GM21528 (cell line): ENCODE data around the gene SSU72.
A peak's percentile ranks its signal among the peaks of the same experiment; 100 is the strongest.
"Not testable (repeated sequence)": the region's sequence is repeated elsewhere in the genome, so short reads cannot be mapped to it uniquely, and the experiment has no call there.

ENCODE experiments used
- ATAC-seq: cut with Tn5 transposase; IDR thresholded peaks from one replicate; pipeline ENCODE4 v1.9.1; 2021; ENCODE audit warnings: mild to moderate bottlenecking, moderate library complexity; ENCODE audit not compliant: unreplicated experiment, low FRiP score

Gene SSU72

GRCh38 chr1:1511533-1512285 is 63.0 kb downstream of the SSU72 start, which contains the start of gene ATAD3A:
TSS of gene ATAD3A (plus strand) at chr1:1512162. CDS start at chr1:1512269, 107 bp downstream.
- peak; percentile 69 for ATAC-seq

GRCh38 chr1:1510912-1511532 is 63.6 kb downstream of the SSU72 start:
- no peak for ATAC-seq

GRCh38 chr1:1509465-1509850 is 65.2 kb downstream of the SSU72 start:
- not testable (repeated sequence) for ATAC-seq

DNA sequence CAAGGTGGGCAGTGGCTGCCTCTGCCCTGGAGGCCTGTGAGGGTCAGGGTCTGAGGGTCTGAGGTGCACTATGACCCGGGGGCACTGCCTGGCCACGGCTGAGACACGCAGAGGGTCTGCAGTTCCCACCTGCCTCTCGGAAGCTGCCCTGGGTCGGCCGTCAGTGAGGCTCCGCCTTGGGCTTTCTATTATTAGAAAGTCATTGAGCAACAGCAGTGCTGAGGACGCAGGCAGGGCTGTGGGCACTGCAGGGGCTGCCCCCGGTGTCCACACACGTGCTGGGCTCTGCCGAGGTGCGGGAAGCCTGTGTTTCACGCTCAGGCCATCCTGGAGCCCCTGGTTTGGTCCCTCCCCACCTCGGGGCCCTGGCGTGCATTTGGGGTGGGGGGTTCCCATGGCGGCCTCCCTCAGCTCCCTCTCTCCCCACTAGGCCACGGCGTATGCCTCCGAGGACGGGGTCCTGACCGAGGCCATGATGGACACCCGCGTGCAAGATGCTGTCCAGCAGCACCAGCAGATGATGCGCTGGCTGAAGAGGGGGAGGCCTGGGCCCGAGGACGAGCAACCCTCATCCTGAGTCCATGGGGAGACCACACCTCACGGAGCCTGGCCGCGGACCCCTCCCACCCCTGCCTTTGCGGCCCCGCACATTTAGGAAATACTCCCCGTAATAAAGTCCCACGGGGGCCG is 65.7 kb downstream of the SSU72 start:
- not testable (repeated sequence) for ATAC-seq

GRCh38 chr1:1507305-1507704 is 67.4 kb downstream of the SSU72 start:
- no peak for ATAC-seq

- ATAC-seq: not testable (repeated sequence)
Observed at GRCh38 chr1:1505801-1506200, 68.9 kb downstream of the SSU72 start.

DNA sequence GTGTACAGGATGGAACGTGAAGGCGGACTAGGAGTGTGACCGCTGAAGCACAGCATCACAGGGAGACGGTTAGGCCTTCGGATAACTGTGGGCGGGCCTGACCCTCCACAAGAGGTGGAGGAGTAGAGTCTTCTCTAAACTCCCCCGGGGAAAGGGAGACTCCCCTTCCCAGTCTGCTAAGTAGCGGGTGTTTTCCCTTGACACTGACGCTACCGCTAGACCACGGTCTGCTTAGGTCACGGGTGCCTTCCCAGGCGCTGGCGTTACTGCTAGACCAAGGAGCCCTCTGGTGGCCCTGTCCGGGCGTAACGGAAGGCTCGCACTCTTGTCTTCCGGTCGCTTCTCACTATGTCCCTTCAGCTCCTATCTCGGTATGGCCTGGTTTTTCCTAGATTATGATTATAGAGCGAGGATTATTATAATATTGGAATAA is 69.3 kb downstream of the SSU72 start:
- not testable (repeated sequence) for ATAC-seq

GRCh38 chr1:1504777-1505365 is 69.8 kb downstream of the SSU72 start:
- not testable (repeated sequence) for ATAC-seq

DNA sequence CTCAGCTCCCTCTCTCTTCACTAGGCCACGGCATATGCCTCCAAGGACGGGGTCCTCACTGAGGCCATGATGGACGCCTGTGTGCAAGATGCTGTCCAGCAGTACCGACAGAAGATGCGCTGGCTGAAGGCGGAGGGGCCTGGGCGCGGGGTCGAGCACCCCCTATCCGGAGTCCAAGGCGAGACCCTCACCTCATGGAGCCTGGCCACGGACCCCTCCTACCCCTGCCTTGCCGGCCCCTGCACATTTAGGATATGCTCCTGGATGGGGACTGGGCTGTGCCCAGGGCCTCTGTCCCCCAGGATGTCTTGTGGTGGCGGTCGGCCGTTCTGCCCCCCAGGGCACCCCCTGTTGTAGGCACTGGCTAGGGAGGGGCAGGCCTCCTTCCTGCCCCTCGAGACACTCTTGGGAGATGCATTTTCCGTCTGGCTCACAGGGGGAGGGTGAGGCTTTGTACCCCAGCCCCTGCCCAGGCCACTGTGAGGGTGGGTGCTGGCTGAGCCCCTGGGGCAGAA is 79.1 kb downstream of the SSU72 start:
- ATAC-seq: not testable (repeated sequence)

GRCh38 chr1:1494311-1494710 is 80.4 kb downstream of the SSU72 start:
- not testable (repeated sequence) for ATAC-seq
